Left ventricle myocardium inferior (tissue), 1 donor: ENCODE results near the gene SYT13. TPM values are rescaled to one million over a fixed set of nuclear protein-coding genes. Genes with fewer than 3 reads are reported as not detected.

Experiments used
- DNase-seq: peaks from one replicate; pipeline ENCODE4 v3.0.0-alpha.2; 2020
- H3K27ac ChIP-seq: fragments of 200-600 bp; replicated peaks from 2 replicates; pipeline ENCODE4 v1.8.0; 2021
- H3K27me3 ChIP-seq: fragments of 200-600 bp; 2 replicates; pipeline ENCODE4 v1.8.0; 2021; ENCODE audit warnings: low read depth
- H3K36me3 ChIP-seq: fragments of 200-600 bp; 2 replicates; pipeline ENCODE4 v1.8.0; 2021
- H3K4me1 ChIP-seq: fragments of 200-600 bp; 2 replicates; pipeline ENCODE4 v1.8.0; 2021
- H3K4me3 ChIP-seq: fragments of 200-600 bp; 2 replicates; pipeline ENCODE4 v1.8.0; 2021; ENCODE audit warnings: mild to moderate bottlenecking, moderate library complexity
- H3K9me3 ChIP-seq: fragments of 200-600 bp; replicated peaks from 2 replicates; pipeline ENCODE4 v1.8.0; 2021
- intact Hi-C: fragments of 100-400 bp; cut with micrococcal nuclease; formaldehyde crosslinking; loops from one replicate; pipeline ENCODE4 v1.11.0; 2022
- total RNA-seq: library from RNA; stranded (reverse); fragmentation: NEBNext Ultra II Directional; extraction: Animal tissue kit (Norgen Biotek cat#: 25700); gene quantifications from one replicate; pipeline ENCODE4 v1.2.1, GENCODE V29; 2021
- TF ChIP-seq, protein P1 (sequence below): fragments of 200-600 bp; IDR thresholded peaks from 2 replicates; pipeline ENCODE4 v1.8.0; 2021; ENCODE audit warnings: antibody characterized with exemption, mild to moderate bottlenecking, borderline replicate concordance
- donor health status: DM: no; HTN: yes; CAD: no; lungs with severe emphysema.

The SYT13 gene
- total RNA-seq, 1 donor from 2014 or later, result 5.9 TPM

GRCh38 chr11:45232341-45233080, 53.6 kb downstream of the SYT13 start:
- H3K4me1 ChIP-seq, result no peaks in the 10 kb centered on the region
- intact Hi-C loops, result no loop called here

GRCh38 chr11:45229401-45230020, 56.6 kb downstream of the SYT13 start:
- H3K27ac ChIP-seq, result no peak overlapping the region
- H3K4me1 ChIP-seq, result no peaks in the 10 kb centered on the region
- H3K4me3 ChIP-seq, result no peak overlapping the region
- intact Hi-C loops, result no loop called here
- no peaks in the 10 kb centered on the region for H3K9me3 ChIP-seq
- DNase-seq, result no peak
- H3K27me3 ChIP-seq, result no peaks in the 10 kb centered on the region
- TF ChIP-seq, protein P1, sequence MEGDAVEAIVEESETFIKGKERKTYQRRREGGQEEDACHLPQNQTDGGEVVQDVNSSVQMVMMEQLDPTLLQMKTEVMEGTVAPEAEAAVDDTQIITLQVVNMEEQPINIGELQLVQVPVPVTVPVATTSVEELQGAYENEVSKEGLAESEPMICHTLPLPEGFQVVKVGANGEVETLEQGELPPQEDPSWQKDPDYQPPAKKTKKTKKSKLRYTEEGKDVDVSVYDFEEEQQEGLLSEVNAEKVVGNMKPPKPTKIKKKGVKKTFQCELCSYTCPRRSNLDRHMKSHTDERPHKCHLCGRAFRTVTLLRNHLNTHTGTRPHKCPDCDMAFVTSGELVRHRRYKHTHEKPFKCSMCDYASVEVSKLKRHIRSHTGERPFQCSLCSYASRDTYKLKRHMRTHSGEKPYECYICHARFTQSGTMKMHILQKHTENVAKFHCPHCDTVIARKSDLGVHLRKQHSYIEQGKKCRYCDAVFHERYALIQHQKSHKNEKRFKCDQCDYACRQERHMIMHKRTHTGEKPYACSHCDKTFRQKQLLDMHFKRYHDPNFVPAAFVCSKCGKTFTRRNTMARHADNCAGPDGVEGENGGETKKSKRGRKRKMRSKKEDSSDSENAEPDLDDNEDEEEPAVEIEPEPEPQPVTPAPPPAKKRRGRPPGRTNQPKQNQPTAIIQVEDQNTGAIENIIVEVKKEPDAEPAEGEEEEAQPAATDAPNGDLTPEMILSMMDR, result no peak
- peaks cover 33% of the 10 kb centered on the region for H3K36me3 ChIP-seq

More at GRCh38 chr11:45232341-45233080, 53.6 kb downstream of the SYT13 start:
- TF ChIP-seq, protein P1, result no peak
- H3K9me3 ChIP-seq, result no peaks in the 10 kb centered on the region
- no peak overlapping the region for H3K4me3 ChIP-seq
- no peak for DNase-seq
- H3K27me3 ChIP-seq, result peaks cover 5% of the 10 kb centered on the region
- H3K27ac ChIP-seq, result no peak overlapping the region
- H3K36me3 ChIP-seq, result peaks cover 5% of the 10 kb centered on the region

GRCh38 chr11:45227836-45228235, 58.3 kb downstream of the SYT13 start:
- Histone ChIP-seq H3K9me3 (no peaks in the 10 kb centered on the region), H3K4me1 (no peaks in the 10 kb centered on the region), H3K27ac (no peak overlapping the region), H3K4me3 (no peak overlapping the region), H3K36me3 (peaks cover 43% of the 10 kb centered on the region), H3K27me3 (no peaks in the 10 kb centered on the region)
- TF ChIP-seq, protein P1, result no peak
- intact Hi-C loops, result no loop called here
- DNase-seq, result no peak

GRCh38 chr11:45226901-45227300, 59.2 kb downstream of the SYT13 start:
- H3K4me1 ChIP-seq, result no peaks in the 10 kb centered on the region
- no peaks in the 10 kb centered on the region for H3K9me3 ChIP-seq
- H3K27ac ChIP-seq, result no peak overlapping the region
- no peaks in the 10 kb centered on the region for H3K27me3 ChIP-seq
- intact Hi-C loops, result no loop called here
- no peak for DNase-seq
- H3K36me3 ChIP-seq, result peaks cover 48% of the 10 kb centered on the region
- TF ChIP-seq, protein P1, result no peak
- H3K4me3 ChIP-seq, result no peak overlapping the region

GRCh38 chr11:45225961-45226871, 59.9 kb downstream of the SYT13 start:
- no peak for DNase-seq
- no peak overlapping the region for H3K27ac ChIP-seq
- TF ChIP-seq, protein P1, result no peak
- no peaks in the 10 kb centered on the region for H3K4me1 ChIP-seq
- H3K4me3 ChIP-seq, result no peak overlapping the region
- no peaks in the 10 kb centered on the region for H3K9me3 ChIP-seq
- H3K27me3 ChIP-seq, result no peaks in the 10 kb centered on the region
- intact Hi-C loops, result no loop called here
- H3K36me3 ChIP-seq, result peaks cover 54% of the 10 kb centered on the region
